ENCODE measurements around the gene TCAF2. TPM values are rescaled to one million over a fixed set of nuclear protein-coding genes. Genes with fewer than 3 reads are reported as not detected.
"Not testable (repeated sequence)": the region's sequence is repeated elsewhere in the genome, so short reads cannot be mapped to it uniquely, and the experiment has no call there.

TCAF2 gene
- polyA plus RNA-seq, 1 donor from 2014 or later = 2.4 TPM

DNA sequence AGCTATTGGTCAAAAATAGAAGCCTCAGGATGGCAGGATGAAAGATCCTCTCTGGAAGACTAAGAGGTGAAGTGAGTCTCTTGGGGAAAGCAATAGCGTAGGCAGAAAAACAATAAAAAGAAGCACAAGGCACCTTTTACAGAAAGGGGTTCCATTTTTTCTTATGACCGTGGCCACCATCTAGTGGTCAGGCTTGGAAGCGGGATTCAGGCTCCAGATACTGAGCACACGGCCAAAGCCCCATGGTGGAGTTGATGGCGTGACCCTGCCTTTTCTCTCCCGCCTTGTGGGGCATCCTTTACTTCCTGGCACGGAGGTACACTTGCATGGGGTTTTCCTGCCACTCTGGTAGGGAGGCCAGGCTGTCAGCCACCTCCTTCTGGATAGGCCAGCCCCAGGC lies 18.6 kb downstream of the TCAF2 start:
- not testable (repeated sequence) for H3K9me3 Mint-ChIP-seq, H3K27ac Mint-ChIP-seq, H3K27me3 Mint-ChIP-seq, H3K4me3 Mint-ChIP-seq, H3K4me1 Mint-ChIP-seq, H3K36me3 Mint-ChIP-seq

DNA sequence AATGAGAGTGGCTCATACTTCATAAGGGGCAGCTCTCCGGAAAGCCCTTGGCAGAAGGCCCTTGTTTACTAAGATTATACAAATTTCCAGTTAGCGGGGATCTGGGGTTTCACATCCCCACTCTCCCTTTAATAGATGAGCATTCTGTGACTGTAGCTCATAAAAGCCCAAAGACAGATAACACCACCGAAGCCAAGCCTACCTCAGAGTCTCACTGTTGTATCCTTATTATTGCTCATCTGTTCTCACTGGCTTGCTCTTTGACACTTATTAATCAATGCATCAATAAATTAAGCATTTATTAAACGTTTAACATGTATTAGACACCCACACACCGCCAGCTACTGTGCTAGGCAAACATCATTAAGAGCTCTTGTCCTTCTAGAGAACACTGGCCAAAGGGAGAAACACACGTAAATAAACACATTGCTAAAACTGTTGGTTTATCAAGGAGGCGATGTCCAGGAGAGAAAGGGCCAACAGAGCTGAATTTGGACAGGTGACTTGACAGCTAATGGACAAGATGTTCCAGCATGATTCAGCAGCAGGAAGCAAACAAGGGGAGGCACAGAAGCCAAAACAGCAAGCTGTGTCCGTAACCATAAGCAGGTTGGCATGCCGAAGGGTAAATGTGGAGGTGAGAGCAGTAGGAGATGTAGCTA lies 19.9 kb downstream of the TCAF2 start:
- not testable (repeated sequence) for H3K4me3 Mint-ChIP-seq, H3K27ac Mint-ChIP-seq, H3K9me3 Mint-ChIP-seq, H3K4me1 Mint-ChIP-seq, H3K36me3 Mint-ChIP-seq, H3K27me3 Mint-ChIP-seq

DNA sequence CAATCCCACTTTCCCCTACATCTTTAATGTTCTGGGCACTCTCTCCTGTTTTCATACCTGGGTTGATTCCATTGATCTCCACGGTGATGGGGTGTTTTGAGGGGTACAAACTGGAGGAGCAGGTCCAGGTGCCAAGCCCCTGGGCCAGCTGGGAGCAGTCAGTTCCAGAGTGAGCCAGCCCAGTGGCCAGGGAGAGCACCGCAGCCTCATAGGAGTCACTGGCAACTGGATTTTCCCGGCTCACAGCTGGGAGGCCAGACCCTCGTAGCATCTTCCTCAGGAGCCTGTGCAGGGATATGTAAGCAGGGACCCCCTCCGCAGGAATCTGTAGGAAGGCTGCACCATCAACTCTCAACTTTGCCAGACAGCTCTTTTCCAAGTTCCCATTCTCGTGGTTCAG lies 25.8 kb downstream of the TCAF2 start:
- H3K27ac Mint-ChIP-seq, H3K9me3 Mint-ChIP-seq, H3K36me3 Mint-ChIP-seq, H3K4me1 Mint-ChIP-seq, H3K27me3 Mint-ChIP-seq, H3K4me3 Mint-ChIP-seq: not testable (repeated sequence)

GRCh38 chr7:143649902-143650301 lies 29.1 kb downstream of the TCAF2 start:
- not testable (repeated sequence) for H3K27ac Mint-ChIP-seq, H3K36me3 Mint-ChIP-seq, H3K4me3 Mint-ChIP-seq, H3K4me1 Mint-ChIP-seq, H3K9me3 Mint-ChIP-seq, H3K27me3 Mint-ChIP-seq

DNA sequence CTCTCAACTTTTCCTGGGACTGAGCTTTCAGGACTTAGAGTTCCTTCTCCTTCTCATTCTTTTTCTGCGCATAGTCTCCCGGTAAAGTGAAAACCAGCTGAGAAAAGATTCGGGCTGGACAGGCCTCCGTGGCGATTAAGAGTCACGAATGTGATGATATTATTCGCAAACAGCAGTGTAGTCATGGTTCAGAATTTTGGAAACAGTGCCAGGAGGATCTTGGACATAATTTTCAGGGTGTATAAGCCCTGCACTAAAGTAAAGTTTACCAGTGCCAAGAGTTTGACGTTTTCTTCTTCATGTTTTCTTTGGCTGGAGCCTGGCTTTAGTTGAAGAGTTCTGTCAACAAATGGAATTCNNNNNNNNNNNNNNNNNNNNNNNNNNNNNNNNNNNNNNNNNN lies 29.7 kb downstream of the TCAF2 start:
- not testable (repeated sequence) for H3K36me3 Mint-ChIP-seq, H3K4me3 Mint-ChIP-seq, H3K27ac Mint-ChIP-seq, H3K9me3 Mint-ChIP-seq, H3K4me1 Mint-ChIP-seq, H3K27me3 Mint-ChIP-seq

Other genes starting within 250 kb of the TCAF2 start
- gene ZYX, start 239.6 kb upstream of the TCAF2 start, polyA plus RNA-seq = 51.3 TPM
- gene EPHA1, start 212.1 kb upstream of the TCAF2 start, polyA plus RNA-seq = 0.80 TPM
- gene TAS2R60, start 177.5 kb upstream of the TCAF2 start, polyA plus RNA-seq = not detected
- gene TAS2R41, start 143.1 kb upstream of the TCAF2 start, polyA plus RNA-seq = not detected
- gene CTAGE15, start 49.2 kb upstream of the TCAF2 start, polyA plus RNA-seq = 0.50 TPM
- not detected for gene CTAGE6, start 136.7 kb downstream of the TCAF2 start, polyA plus RNA-seq